Gastrocnemius medialis (tissue), 4 donors: ENCODE data around the gene SLC6A6. TPM values are rescaled to one million over a fixed set of nuclear protein-coding genes. Genes with fewer than 3 reads are reported as not detected.

Experiments
- ATAC-seq, 2 donors: fragments of 150-250 bp; one replicate each; pipeline ENCODE4 v1.9.1; 2016
- DNase-seq, 2 donors: peaks; one replicate each; pipeline ENCODE4 v3.0.0-alpha.2; 2019
- H3K27ac ChIP-seq, 4 donors: fragments of 200-600 bp; sonication (generic); 1 replicate in 1 of 4; 2 replicates in 3 of 4; pipeline ENCODE4 v1.5.1; 2016 to 2018; ENCODE audit warnings: mild to moderate bottlenecking in 2 of 4, moderate library complexity in 1 of 4
- H3K27me3 ChIP-seq, 3 donors: fragments of 200-600 bp; sonication (generic) in 2 of 3; 1 replicate in 1 of 3; 2 replicates in 2 of 3; pipeline versions ENCODE4 v1.5.1 to v1.6.0; 2016 to 2019; ENCODE audit warnings: mild to moderate bottlenecking in 1 of 3, moderate library complexity in 1 of 3
- H3K36me3 ChIP-seq, 2 donors: fragments of 200-600 bp; sonication (generic) in 1 of 2; one replicate each; pipeline ENCODE4 v1.5.1; 2017 to 2018
- H3K4me1 ChIP-seq, 2 donors: fragments of 200-600 bp; sonication (generic) in 1 of 2; one replicate each; pipeline ENCODE4 v1.5.1; 2016 to 2017; ENCODE audit warnings: mild to moderate bottlenecking in 2 of 2
- H3K4me3 ChIP-seq, 4 donors: fragments of 200-600 bp; sonication (generic) in 3 of 4; 1 replicate in 1 of 4; 2 replicates in 3 of 4; pipeline ENCODE4 v1.5.1; 2016 to 2019; ENCODE audit warnings: mild to moderate bottlenecking in 2 of 4
- H3K9me3 ChIP-seq, 3 donors: fragments of 200-600 bp; sonication (generic) in 2 of 3; 1 replicate in 1 of 3; 2 replicates in 2 of 3; pipeline ENCODE4 v1.5.1; 2016 to 2019
- CTCF ChIP-seq, 5 experiments: fragments of 450-650 bp in 3 of 5; fragments of 200-600 bp in 2 of 5; sonication (generic) in 2 of 5; IDR thresholded peaks in 4 of 5; conservative IDR thresholded peaks in 1 of 5; 1 replicate in 4 of 5; 2 replicates in 1 of 5; pipeline ENCODE4 v1.5.1; 2016 to 2019; ENCODE audit warnings: antibody characterized with exemption in 5 of 5, mild to moderate bottlenecking in 3 of 5, moderate library complexity in 3 of 5
- POLR2A ChIP-seq, 2 donors: fragments of 450-650 bp; IDR thresholded peaks; one replicate each; pipeline ENCODE4 v1.6.1; 2017; ENCODE audit warnings: antibody characterized with exemption in 2 of 2, mild to moderate bottlenecking in 2 of 2, moderate library complexity in 2 of 2
- in situ Hi-C, 4 donors: fragments of 200-750 bp; cut with MboI; loops; one replicate each; pipeline versions ENCODE4 v1.15.0 to v1.8.0; 2017; ENCODE audit warnings: low sequenced_read_pairs in 4 of 4
- intact Hi-C: fragments of 100-400 bp; cut with DNase I; formaldehyde crosslinking; loops from one replicate; pipeline ENCODE4 v1.15.1; 2023; ENCODE audit warnings: low total_unique reads
- total RNA-seq, 4 donors: library from RNA; depleted of rRNA; stranded (reverse); fragments of >200 nt; gene quantifications; one replicate each; pipeline versions ENCODE4 v1.1.0 to v1.2.3, GENCODE V29; 2016

SLC6A6 gene
- total RNA-seq, 4 donors from 2014 or later = 42.1 to 119 (median 88.7) TPM

- no peak for ATAC-seq
- intact Hi-C loops = no loop called here
- no peak for TF ChIP-seq POLR2A (IDR thresholded peaks at IDR 0.05)
- TF ChIP-seq CTCF (IDR thresholded peaks at IDR 0.05 in 4 of 5, conservative IDR thresholded peaks at IDR 0.05 in 1 of 5) = no peak
Observed at GRCh38 chr3:14457999-14458398, 55.6 kb downstream of the SLC6A6 start.

GRCh38 chr3:14458434-14459275 is 56.2 kb downstream of the SLC6A6 start:
- intact Hi-C loops = no loop called here
- H3K27me3 ChIP-seq = no peaks in the 10 kb centered on the region
- ATAC-seq (no peak), DNase-seq (no peak)
- peaks cover 29 to 33% of the 10 kb centered on the region in 2 donors for H3K4me1 ChIP-seq
- in situ Hi-C loops = loop anchor here in 2 of 4 donors (25.0 kb wide), 1 partner anchor 571 kb away; the partner anchor contains the start of gene WNT7A (in 2 of the 2)
- no peak overlapping the region for H3K4me3 ChIP-seq
- H3K27ac ChIP-seq = peak overlapping the region in 3 of 4 donors; percentile 5 to 41 (median 26)
- TF ChIP-seq POLR2A (IDR thresholded peaks at IDR 0.05) (no peak), CTCF (IDR thresholded peaks at IDR 0.05 in 4 of 5, conservative IDR thresholded peaks at IDR 0.05 in 1 of 5) (no peak)
- H3K9me3 ChIP-seq = no peaks in the 10 kb centered on the region
- H3K36me3 ChIP-seq = peaks cover 0 to 41% of the 10 kb centered on the region in 2 donors

More at GRCh38 chr3:14457999-14458398, 55.6 kb downstream of the SLC6A6 start:
- Histone ChIP-seq H3K4me1 (peaks cover 34 to 40% of the 10 kb centered on the region in 2 donors), H3K27me3 (no peaks in the 10 kb centered on the region), H3K4me3 (no peak overlapping the region), H3K9me3 (no peaks in the 10 kb centered on the region), H3K36me3 (peaks cover 0 to 34% of the 10 kb centered on the region in 2 donors), H3K27ac (peak overlapping the region in 3 of 4 donors; percentile 3 to 41 (median 26))
- in situ Hi-C loops = loop anchor here in 2 of 4 donors (25.0 kb wide), 1 partner anchor 571 kb away; the partner anchor contains the start of gene WNT7A (in 2 of the 2)
- no peak for DNase-seq

- in situ Hi-C loops = loop anchor here in 2 of 4 donors (25.0 kb wide), 1 partner anchor 572 kb away; the partner anchor contains the start of gene WNT7A (in 2 of the 2)
- H3K27ac ChIP-seq = peak overlapping the region in 2 of 4 donors; percentile 5 to 41
- H3K4me3 ChIP-seq = no peak overlapping the region
- DNase-seq (no peak), ATAC-seq (no peak)
- H3K9me3 ChIP-seq = no peaks in the 10 kb centered on the region
- no peaks in the 10 kb centered on the region for H3K27me3 ChIP-seq
- peaks cover 0 to 48% of the 10 kb centered on the region in 2 donors for H3K36me3 ChIP-seq
- peaks cover 21 to 26% of the 10 kb centered on the region in 2 donors for H3K4me1 ChIP-seq
- intact Hi-C loops = no loop called here
- TF ChIP-seq POLR2A (IDR thresholded peaks at IDR 0.05) = no peak
Observed at GRCh38 chr3:14459384-14459783, 57.0 kb downstream of the SLC6A6 start.

GRCh38 chr3:14459787-14460186 is 57.4 kb downstream of the SLC6A6 start:
- ATAC-seq = no peak
- Histone ChIP-seq H3K27me3 (no peaks in the 10 kb centered on the region), H3K36me3 (peaks cover 0 to 52% of the 10 kb centered on the region in 2 donors), H3K4me3 (no peak overlapping the region), H3K27ac (peak overlapping the region in 3 of 4 donors; percentile 41 to 66 (median 63)), H3K4me1 (peaks cover 17 to 22% of the 10 kb centered on the region in 2 donors), H3K9me3 (no peaks in the 10 kb centered on the region)
- TF ChIP-seq CTCF (IDR thresholded peaks at IDR 0.05 in 4 of 5, conservative IDR thresholded peaks at IDR 0.05 in 1 of 5) (no peak), POLR2A (IDR thresholded peaks at IDR 0.05) (no peak)
- in situ Hi-C loops = loop anchor here (5.0 to 25.0 kb wide), 5 partner anchors 55 to 572 kb away; partner anchors contain the start of genes SLC6A6 (in 2 of the 4) and WNT7A (in 2 of the 4)
- no peak for DNase-seq
- intact Hi-C loops = loop anchor here (2.0 to 10.0 kb wide), 2 partner anchors 257 to 565 kb away; no protein-coding TSS in a partner anchor
